ENCODE measurements around the gene HGD.
"Not testable (repeated sequence)": the region's sequence is repeated elsewhere in the genome, so short reads cannot be mapped to it uniquely, and the experiment has no call there.

Gene HGD

GRCh38 chr3:120622457-120622856, 59.6 kb downstream of the HGD start:
- no peaks in the 10 kb centered on the region for H3K36me3 ChIP-seq (replicated peaks)
- no peak overlapping the region for H3K4me3 ChIP-seq (ENCODE audit: low read depth, low read length)
- H3K27ac ChIP-seq: no peak overlapping the region
- in situ Hi-C loops (cut with HindIII; ENCODE audit: low pct_ligation_motif_present, low sequenced_read_pairs): no loop called here
- no peak for TF ChIP-seq CTCF (IDR thresholded peaks at IDR 0.05; ENCODE audit: low read depth, low read length, missing control alignments)
- no peak for DNase-seq
- H3K27me3 ChIP-seq (replicated peaks): no peaks in the 10 kb centered on the region

GRCh38 chr3:120616745-120617144, 65.3 kb downstream of the HGD start:
- H3K27ac ChIP-seq; DNase-seq; H3K27me3 ChIP-seq (replicated peaks); H3K4me3 ChIP-seq (ENCODE audit: low read depth, low read length); in situ Hi-C loops (cut with HindIII; ENCODE audit: low pct_ligation_motif_present, low sequenced_read_pairs); H3K36me3 ChIP-seq (replicated peaks): not testable (repeated sequence)

- Histone ChIP-seq H3K36me3 (replicated peaks) (no peaks in the 10 kb centered on the region), H3K27ac (no peak overlapping the region), H3K4me3 (ENCODE audit: low read depth, low read length) (no peak overlapping the region), H3K27me3 (replicated peaks) (no peaks in the 10 kb centered on the region)
- in situ Hi-C loops (cut with HindIII; ENCODE audit: low pct_ligation_motif_present, low sequenced_read_pairs): no loop called here
- DNase-seq: peak; percentile 20
- no peak for TF ChIP-seq CTCF (IDR thresholded peaks at IDR 0.05; ENCODE audit: low read depth, low read length, missing control alignments)
Measured at GRCh38 chr3:120615847-120616609, 66.0 kb downstream of the HGD start.

GRCh38 chr3:120614765-120615164, 67.3 kb downstream of the HGD start:
- no peak for DNase-seq
- in situ Hi-C loops (cut with HindIII; ENCODE audit: low pct_ligation_motif_present, low sequenced_read_pairs): no loop called here
- Histone ChIP-seq H3K4me3 (ENCODE audit: low read depth, low read length) (no peak overlapping the region), H3K27me3 (replicated peaks) (no peaks in the 10 kb centered on the region), H3K36me3 (replicated peaks) (no peaks in the 10 kb centered on the region), H3K27ac (no peak overlapping the region)
- no peak for TF ChIP-seq CTCF (IDR thresholded peaks at IDR 0.05; ENCODE audit: low read depth, low read length, missing control alignments)

GRCh38 chr3:120608506-120608905, 73.5 kb downstream of the HGD start:
- TF ChIP-seq CTCF (IDR thresholded peaks at IDR 0.05; ENCODE audit: low read depth, low read length, missing control alignments): no peak
- no peak overlapping the region for H3K4me3 ChIP-seq (ENCODE audit: low read depth, low read length)
- in situ Hi-C loops (cut with HindIII; ENCODE audit: low pct_ligation_motif_present, low sequenced_read_pairs): no loop called here
- H3K36me3 ChIP-seq (replicated peaks): no peaks in the 10 kb centered on the region
- no peak for DNase-seq
- H3K27me3 ChIP-seq (replicated peaks): no peaks in the 10 kb centered on the region
- no peak overlapping the region for H3K27ac ChIP-seq

- no peak for DNase-seq
- in situ Hi-C loops (cut with HindIII; ENCODE audit: low pct_ligation_motif_present, low sequenced_read_pairs): no loop called here
- Histone ChIP-seq H3K36me3 (replicated peaks) (peaks cover 9% of the 10 kb centered on the region), H3K4me3 (ENCODE audit: low read depth, low read length) (no peak overlapping the region), H3K27ac (no peak overlapping the region), H3K27me3 (replicated peaks) (no peaks in the 10 kb centered on the region)
- TF ChIP-seq CTCF (IDR thresholded peaks at IDR 0.05; ENCODE audit: low read depth, low read length, missing control alignments): no peak
Measured at GRCh38 chr3:120604784-120605183, 77.3 kb downstream of the HGD start.
